A549 treated with AZD2906 at 1 μM for 4 hours (cell line): ENCODE measurements around the gene R3HDM1. TPM values are rescaled to one million over a fixed set of nuclear protein-coding genes. Genes with fewer than 3 reads are reported as not detected.

Experiments used
- total RNA-seq: library from RNA; stranded (reverse); fragments of 200-300 nt; extraction: Qiagen RNA extraction; gene quantifications from 5 replicates; pipeline ENCODE4 v1.2.3, GENCODE V29; 2022

The R3HDM1 gene
- total RNA-seq, result 18.2 to 24.7 TPM (median 22.9 TPM) in 5 replicates

DNA sequence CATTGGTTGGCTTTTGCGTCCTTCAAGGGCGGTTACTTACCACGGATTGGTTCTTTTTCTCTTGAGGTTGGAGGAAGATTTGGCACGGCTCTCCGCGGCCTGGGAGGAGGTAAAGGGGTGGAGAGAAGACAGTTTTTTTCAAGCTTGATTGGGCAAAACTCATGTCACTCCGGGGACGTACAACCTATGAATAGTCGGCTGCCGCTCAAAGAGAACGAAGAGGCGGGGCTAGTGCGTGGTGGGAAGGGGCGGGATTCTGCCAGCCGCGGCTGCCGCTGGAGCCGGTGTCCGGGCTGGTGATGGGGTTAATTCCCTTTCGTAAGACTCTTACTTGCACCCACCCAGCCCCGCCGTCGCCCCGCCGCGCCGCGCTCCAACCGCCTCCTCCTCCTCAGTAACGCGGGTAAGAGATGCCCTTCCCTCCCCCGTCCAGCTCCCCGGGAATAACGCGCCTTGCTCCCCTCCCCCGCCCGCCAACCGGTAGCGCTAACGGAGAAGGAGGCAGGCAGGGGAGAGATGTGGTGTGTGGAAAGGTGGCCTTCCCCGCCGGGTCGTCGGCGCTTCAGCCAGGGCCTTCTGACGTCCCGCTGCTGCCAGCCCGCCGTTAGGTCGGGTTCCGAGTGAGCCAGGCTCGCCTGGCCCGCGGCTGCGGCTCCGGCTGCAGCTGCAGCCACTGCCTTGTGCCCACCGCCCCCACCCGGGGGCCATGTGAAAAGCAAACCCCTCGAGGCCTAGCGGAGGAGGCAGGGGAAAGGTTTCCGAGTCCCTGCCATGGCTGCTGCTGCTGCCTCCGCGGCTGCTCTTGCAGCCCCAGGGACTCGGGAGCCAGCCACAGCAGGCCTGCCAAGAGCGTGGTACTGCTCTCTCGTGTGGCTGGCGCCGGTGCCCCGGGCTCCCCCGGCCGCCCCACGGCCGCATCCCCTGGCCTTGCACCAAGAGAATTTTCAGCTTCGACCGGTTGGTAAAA lies at the start of gene R3HDM1:
Gene R3HDM1 (plus strand): TSS at position 254 of the 967 bp plus-strand sequence. CDS start 73,362 bp downstream, outside the sequence.

DNA sequence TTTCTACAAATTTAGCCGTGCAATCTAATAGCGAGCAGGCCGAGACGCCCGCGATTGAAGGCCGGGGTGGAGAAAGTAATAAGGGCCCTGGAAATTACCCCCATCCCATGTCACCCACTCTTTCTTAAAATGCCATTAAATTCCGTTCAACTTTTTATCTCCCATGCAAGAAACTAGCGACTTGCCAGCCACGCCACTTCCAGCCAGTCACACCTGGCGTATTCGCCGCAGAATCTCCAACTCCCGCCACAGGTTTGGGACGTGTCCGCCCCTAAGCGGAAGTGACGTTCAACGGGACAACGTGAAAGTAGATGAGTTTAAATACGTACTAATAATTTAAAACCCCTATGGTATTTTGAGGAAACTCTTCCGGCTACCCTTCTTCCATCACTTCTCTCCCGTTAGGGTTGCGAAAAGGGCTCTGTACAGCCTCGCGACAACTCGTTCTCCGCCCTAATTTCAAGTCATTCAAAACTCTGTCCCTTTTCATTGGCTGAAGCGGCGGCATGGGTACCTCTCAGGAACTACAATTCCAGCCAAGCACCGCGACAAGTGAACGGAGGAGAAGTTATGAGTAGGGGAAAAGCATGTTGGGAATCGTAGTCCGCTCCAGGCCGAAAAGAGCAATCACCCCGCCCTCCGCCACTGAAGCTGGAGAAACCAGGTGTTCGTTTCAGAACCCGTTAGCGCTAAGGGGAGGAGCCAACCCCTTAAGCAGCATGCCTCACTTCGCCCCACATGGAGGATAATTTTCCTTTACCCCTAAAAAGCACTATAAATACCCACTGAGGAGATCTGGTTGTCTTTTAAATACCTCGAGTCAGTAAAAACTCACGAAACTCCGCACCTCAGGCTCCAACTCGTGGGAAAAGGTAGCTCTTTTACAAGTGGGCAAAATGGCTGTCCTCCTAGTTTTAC lies 712 bp upstream of the R3HDM1 start, which contains the start of gene ZRANB3:
Gene ZRANB3 (minus strand): TSS at position 906 of the 918 bp plus-strand sequence.

DNA sequence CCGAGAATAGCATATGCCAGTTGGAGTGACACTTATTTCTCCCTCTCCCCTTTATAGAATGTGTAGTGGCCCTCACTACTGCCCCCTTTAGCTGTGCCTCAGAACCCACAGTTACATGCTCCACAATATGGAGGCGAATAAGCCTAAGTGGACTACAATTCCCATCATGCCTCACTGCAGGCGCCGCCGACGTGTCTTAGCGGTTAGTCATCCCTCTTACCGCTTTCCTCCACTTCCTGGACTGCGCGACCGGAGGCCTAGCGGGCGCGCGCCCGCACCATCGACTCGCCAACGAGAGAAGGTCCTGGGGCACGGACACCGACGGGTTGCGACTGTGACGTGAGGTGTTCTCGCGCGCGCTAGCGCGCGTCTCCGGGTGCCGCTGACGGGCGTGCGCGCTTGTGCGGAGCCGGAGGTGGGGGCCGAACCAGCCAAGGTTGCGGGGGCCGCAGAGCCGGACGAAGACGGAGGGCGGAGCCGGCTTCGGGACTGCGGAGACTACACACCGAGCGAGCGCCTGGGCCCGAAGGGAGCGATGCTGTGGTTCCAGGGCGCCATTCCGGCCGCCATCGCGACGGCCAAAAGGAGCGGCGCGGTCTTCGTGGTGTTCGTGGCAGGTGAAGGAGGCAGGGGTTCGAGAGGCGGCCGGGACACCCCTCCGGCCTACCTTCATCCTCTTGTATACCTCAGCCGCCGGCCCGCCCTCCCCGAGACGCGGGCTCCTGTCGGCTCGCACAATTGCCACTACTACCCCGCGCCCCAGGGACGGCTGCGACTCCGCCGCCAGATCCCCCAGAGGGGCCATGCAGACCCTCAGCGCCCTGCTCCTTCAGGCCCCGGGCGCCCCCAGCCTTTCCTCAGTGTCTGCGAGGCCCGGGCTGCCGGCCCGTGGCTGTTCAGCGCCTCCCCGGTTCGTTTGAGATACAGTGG lies 210.4 kb downstream of the R3HDM1 start, which contains the start of gene UBXN4:
Gene UBXN4 (plus strand): TSS at position 461 of the 930 bp plus-strand sequence. CDS start 75 bp downstream, at position 536.

Other genes with a start within 250 kb of the R3HDM1 start
- 4.7 to 6.0 TPM (median 5.4 TPM) in 5 replicates for gene ZRANB3, start 266 bp upstream of the R3HDM1 start, total RNA-seq
- 31.6 to 43.1 TPM (median 38.0 TPM) in 5 replicates for gene UBXN4, start 210.4 kb downstream of the R3HDM1 start, total RNA-seq